NCI-H345 treated with DMSO at 0.1 percent for 48 hours (cell line): ENCODE measurements around the gene ZNF592.

Experiments used
- DNase-seq: peaks from one replicate; lab custom pipeline; 2025; ENCODE audit not compliant: unreplicated experiment; lab: John Stamatoyannopoulos, UW

ZNF592 gene

GRCh38 chr15:84805221-84805620, 56.8 kb downstream of the ZNF592 start:
- DNase-seq = no peak

GRCh38 chr15:84807228-84807627, 58.8 kb downstream of the ZNF592 start:
- DNase-seq = no peak

- no peak for DNase-seq
These were observed 61.9 kb downstream of the ZNF592 start for GRCh38 chr15:84810073-84810840.

- no peak for DNase-seq
These were observed 62.8 kb downstream of the ZNF592 start for GRCh38 chr15:84811151-84811550.

GRCh38 chr15:84811828-84812227, 63.4 kb downstream of the ZNF592 start:
- DNase-seq = no peak

GRCh38 chr15:84812842-84813241, 64.5 kb downstream of the ZNF592 start:
- DNase-seq = no peak

GRCh38 chr15:84813435-84813834, 65.0 kb downstream of the ZNF592 start:
- DNase-seq = no peak

GRCh38 chr15:84813931-84814330, 65.5 kb downstream of the ZNF592 start:
- no peak for DNase-seq

- no peak for DNase-seq
These were observed 66.5 kb downstream of the ZNF592 start for GRCh38 chr15:84814916-84815315.

- no peak for DNase-seq
These were observed 68.5 kb downstream of the ZNF592 start, which contains the start of gene ALPK3 for GRCh38 chr15:84816694-84817465. Gene ALPK3, plus strand, starts transcription at chr15:84817356. Its CDS starts 97 bp downstream, at chr15:84817453.

GRCh38 chr15:84817466-84818081, 69.2 kb downstream of the ZNF592 start:
- DNase-seq = no peak

- no peak for DNase-seq
These were observed 70.1 kb downstream of the ZNF592 start for GRCh38 chr15:84818261-84819131.

- no peak for DNase-seq
These were observed 70.9 kb downstream of the ZNF592 start for GRCh38 chr15:84819291-84819768.

- no peak for DNase-seq
These were observed 71.4 kb downstream of the ZNF592 start for GRCh38 chr15:84819791-84820190.

- no peak for DNase-seq
These were observed 73.2 kb downstream of the ZNF592 start for GRCh38 chr15:84821501-84822021.

- DNase-seq = no peak
These were observed 74.4 kb downstream of the ZNF592 start for GRCh38 chr15:84822653-84823281.

GRCh38 chr15:84823282-84823878, 75.0 kb downstream of the ZNF592 start:
- DNase-seq = no peak

- DNase-seq = no peak
These were observed 76.0 kb downstream of the ZNF592 start for GRCh38 chr15:84824260-84825007.

GRCh38 chr15:84826369-84826823, 78.0 kb downstream of the ZNF592 start:
- DNase-seq = no peak
